Measurements from ENCODE around the gene F5. TPM values are rescaled to one million over a fixed set of nuclear protein-coding genes. Genes with fewer than 3 reads are reported as not detected.
A peak's percentile ranks its signal among the peaks of the same experiment; 100 is the strongest.

F5 gene
- total RNA-seq, 1 experiment from 2014 or later: not detected

- Histone ChIP-seq H3K27me3 (ENCODE audit: control insufficient read depth, insufficient read depth, low read length) (no peaks in the 10 kb centered on the region; the same call in 1 of the 2 replicates), H3K36me3 (replicated peaks; ENCODE audit: control insufficient read depth, insufficient read depth, low read length) (no peaks in the 10 kb centered on the region), H3K4me3 (ENCODE audit: insufficient read depth, low read depth, low read length) (no peak overlapping the region)
- DNase-seq: no peak
Measured at GRCh38 chr1:169576241-169576934, 9.9 kb downstream of the F5 start.

- no peaks in the 10 kb centered on the region for H3K36me3 ChIP-seq (replicated peaks; ENCODE audit: control insufficient read depth, insufficient read depth, low read length)
- DNase-seq: no peak
Measured at GRCh38 chr1:169574336-169574735, 11.9 kb downstream of the F5 start.

DNA sequence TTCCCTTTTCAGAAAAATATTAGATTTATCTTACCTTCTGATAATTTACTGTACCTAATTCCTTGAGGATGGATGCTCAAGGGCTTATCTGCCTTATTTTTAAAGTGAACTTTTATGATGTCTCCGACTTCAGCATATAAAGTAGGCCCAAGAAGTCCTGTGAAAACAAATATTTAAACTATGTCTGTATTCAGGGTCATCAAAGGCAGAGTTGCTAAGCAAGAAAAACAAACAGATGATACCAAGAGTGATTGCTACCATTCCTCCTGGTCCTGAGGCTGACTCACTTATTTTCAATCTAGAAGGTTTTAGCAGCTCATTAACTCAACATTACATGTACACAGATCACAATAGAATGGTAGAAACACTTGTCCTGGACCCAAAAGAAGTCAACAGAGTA lies 14.1 kb downstream of the F5 start:
- no peak overlapping the region for H3K4me3 ChIP-seq (ENCODE audit: insufficient read depth, low read depth, low read length)
- H3K36me3 ChIP-seq (replicated peaks; ENCODE audit: control insufficient read depth, insufficient read depth, low read length): no peaks in the 10 kb centered on the region
- no peak for DNase-seq
- no peaks in the 10 kb centered on the region for H3K27me3 ChIP-seq (ENCODE audit: control insufficient read depth, insufficient read depth, low read length)

More at GRCh38 chr1:169574336-169574735, 11.9 kb downstream of the F5 start:
- no peaks in the 10 kb centered on the region; the same call in 1 of the 2 replicates for H3K27me3 ChIP-seq (ENCODE audit: control insufficient read depth, insufficient read depth, low read length)
- no peak overlapping the region for H3K4me3 ChIP-seq (ENCODE audit: insufficient read depth, low read depth, low read length)

DNA sequence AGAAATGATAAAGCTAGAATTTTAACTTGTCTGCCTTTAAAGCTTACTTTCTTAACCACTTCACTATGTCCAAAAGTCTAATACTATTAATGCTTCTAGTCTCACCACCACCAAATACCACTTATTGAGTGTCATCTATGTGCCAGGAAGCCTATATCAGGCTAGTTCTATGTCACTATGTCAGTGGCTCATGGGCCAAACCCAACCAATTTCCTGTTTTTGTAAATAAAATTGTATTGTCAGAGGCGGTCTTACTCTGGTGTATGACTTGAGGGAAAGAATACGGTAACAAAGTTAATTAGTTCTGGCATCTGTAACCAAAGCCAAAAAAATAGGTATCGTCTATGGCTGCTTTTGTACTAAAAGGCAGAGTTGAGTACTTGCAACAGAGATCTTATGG lies 14.8 kb downstream of the F5 start:
- Histone ChIP-seq H3K36me3 (replicated peaks; ENCODE audit: control insufficient read depth, insufficient read depth, low read length) (no peaks in the 10 kb centered on the region), H3K27me3 (ENCODE audit: control insufficient read depth, insufficient read depth, low read length) (no peaks in the 10 kb centered on the region), H3K4me3 (ENCODE audit: insufficient read depth, low read depth, low read length) (no peak overlapping the region)
- no peak for DNase-seq

GRCh38 chr1:169570172-169570574 lies 16.1 kb downstream of the F5 start:
- no peak overlapping the region for H3K4me3 ChIP-seq (ENCODE audit: insufficient read depth, low read depth, low read length)
- DNase-seq: no peak
- no peaks in the 10 kb centered on the region for H3K36me3 ChIP-seq (replicated peaks; ENCODE audit: control insufficient read depth, insufficient read depth, low read length)
- no peaks in the 10 kb centered on the region for H3K27me3 ChIP-seq (ENCODE audit: control insufficient read depth, insufficient read depth, low read length)

GRCh38 chr1:169568497-169568896 lies 17.8 kb downstream of the F5 start:
- Histone ChIP-seq H3K36me3 (replicated peaks; ENCODE audit: control insufficient read depth, insufficient read depth, low read length) (no peaks in the 10 kb centered on the region), H3K4me3 (ENCODE audit: insufficient read depth, low read depth, low read length) (no peak overlapping the region), H3K27me3 (ENCODE audit: control insufficient read depth, insufficient read depth, low read length) (no peaks in the 10 kb centered on the region)
- DNase-seq: no peak

DNA sequence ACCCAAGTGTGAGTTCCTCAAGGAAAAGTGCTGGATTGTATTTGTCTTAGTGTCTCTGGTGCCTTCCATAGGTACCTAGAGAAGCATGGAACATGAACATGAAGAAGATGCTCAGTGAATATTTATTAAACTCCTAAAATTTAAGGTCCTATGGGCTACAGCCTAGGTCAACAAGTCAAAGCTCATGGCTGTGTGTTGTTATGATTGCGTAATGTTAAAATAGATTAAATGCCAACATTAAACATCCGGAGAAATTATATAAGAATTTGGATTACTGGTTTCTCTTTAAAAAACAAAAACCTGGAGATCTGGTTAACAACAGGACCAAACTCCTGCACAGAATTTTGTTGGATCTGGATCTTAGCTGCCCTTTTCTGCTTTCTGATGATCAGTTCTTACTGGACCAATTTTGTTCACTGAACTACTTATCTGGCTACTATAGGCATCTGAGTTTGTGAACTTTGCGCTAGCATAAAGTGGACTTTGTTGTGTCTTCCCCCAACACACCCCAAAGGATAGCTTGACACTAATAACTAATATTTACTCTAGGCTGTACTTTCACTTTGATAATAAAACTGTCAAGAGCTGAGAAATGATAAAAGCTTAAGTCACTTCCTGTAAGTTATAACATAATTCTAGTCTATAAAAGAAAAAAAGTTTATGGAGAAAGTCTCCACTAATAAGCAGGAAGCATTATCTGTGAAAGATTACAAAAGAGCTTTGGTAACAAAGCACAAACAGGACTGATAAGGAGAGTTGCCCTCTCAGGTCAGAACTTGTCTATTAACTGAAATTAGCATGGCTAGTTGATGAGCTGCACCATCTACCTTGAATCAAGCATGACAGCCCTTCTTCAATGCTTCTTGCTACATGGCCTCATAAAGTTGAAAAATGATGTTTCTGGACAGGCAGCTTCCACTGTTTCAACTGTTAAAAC lies 20.7 kb downstream of the F5 start:
- Histone ChIP-seq H3K36me3 (replicated peaks; ENCODE audit: control insufficient read depth, insufficient read depth, low read length) (no peaks in the 10 kb centered on the region), H3K27me3 (ENCODE audit: control insufficient read depth, insufficient read depth, low read length) (no peaks in the 10 kb centered on the region), H3K4me3 (ENCODE audit: insufficient read depth, low read depth, low read length) (no peak overlapping the region)
- DNase-seq: no peak

DNA sequence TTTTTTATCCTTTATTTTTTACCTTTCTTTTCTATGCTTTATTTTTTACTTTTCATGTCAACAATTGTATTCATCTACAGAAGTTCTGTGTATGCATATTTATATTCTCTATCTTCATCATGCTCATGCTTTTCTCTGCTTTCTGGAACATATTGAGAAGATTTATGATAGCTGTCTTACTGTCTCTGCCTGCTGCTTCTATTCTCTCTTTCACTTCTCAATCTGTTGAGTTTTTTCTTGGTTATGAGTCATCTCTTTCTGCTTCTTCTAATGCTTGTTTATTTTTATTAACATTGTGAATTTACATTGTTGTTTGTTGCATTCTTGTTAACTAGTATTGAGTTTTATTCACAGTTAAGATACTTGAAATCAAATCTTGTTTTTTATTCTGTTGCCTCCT lies 22.6 kb downstream of the F5 start:
- no peaks in the 10 kb centered on the region for H3K36me3 ChIP-seq (replicated peaks; ENCODE audit: control insufficient read depth, insufficient read depth, low read length)
- DNase-seq: no peak
- H3K27me3 ChIP-seq (ENCODE audit: control insufficient read depth, insufficient read depth, low read length): no peaks in the 10 kb centered on the region
- H3K4me3 ChIP-seq (ENCODE audit: insufficient read depth, low read depth, low read length): no peak overlapping the region

- Histone ChIP-seq H3K36me3 (replicated peaks; ENCODE audit: control insufficient read depth, insufficient read depth, low read length) (no peaks in the 10 kb centered on the region), H3K27me3 (ENCODE audit: control insufficient read depth, insufficient read depth, low read length) (no peaks in the 10 kb centered on the region), H3K4me3 (ENCODE audit: insufficient read depth, low read depth, low read length) (no peak overlapping the region)
- no peak for DNase-seq
Measured at GRCh38 chr1:169563019-169563615, 23.2 kb downstream of the F5 start.

DNA sequence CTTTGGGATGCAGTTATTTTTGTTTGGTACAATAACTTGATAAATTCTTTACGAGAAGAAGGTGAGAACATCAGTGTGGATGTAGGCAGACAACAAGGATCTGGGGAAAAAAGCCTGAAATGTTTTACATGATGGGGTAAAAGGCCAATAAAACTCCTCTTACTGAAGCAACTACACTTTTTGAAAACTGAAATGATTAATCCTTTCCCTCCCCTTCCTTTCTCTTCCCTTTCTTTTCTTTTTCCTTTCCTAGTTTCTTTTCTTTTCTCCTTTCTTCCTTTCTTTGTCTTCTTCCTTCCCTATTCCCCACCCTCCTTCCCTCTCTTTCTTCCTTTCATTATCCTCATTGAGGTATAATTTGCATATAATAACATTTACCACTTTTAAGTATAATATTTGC lies 24.6 kb downstream of the F5 start:
- DNase-seq: no peak
- Histone ChIP-seq H3K36me3 (replicated peaks; ENCODE audit: control insufficient read depth, insufficient read depth, low read length) (no peaks in the 10 kb centered on the region), H3K4me3 (ENCODE audit: insufficient read depth, low read depth, low read length) (no peak overlapping the region), H3K27me3 (ENCODE audit: control insufficient read depth, insufficient read depth, low read length) (no peaks in the 10 kb centered on the region)

DNA sequence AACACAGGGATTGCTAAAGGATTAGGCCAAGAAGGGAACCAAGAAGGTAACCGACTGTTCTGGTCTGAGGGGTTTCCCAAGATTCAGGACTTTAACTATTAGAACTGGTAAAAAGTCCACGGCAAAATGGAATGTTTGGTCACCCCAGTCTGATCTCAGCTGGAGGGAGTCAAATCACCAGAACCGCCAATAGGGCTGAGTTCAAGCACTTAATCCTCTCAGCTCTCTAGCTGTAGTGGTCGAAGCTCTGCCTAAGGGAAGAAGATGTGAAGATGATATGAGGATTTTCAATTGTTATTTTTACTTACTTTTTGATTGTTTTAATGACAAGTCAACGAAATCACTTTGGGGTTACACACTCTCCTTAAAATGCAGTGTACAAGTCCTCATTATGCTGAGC lies 29.1 kb downstream of the F5 start:
- Histone ChIP-seq H3K4me3 (ENCODE audit: insufficient read depth, low read depth, low read length) (no peak overlapping the region), H3K36me3 (replicated peaks; ENCODE audit: control insufficient read depth, insufficient read depth, low read length) (no peaks in the 10 kb centered on the region), H3K27me3 (ENCODE audit: control insufficient read depth, insufficient read depth, low read length) (no peaks in the 10 kb centered on the region)
- no peak for DNase-seq

DNA sequence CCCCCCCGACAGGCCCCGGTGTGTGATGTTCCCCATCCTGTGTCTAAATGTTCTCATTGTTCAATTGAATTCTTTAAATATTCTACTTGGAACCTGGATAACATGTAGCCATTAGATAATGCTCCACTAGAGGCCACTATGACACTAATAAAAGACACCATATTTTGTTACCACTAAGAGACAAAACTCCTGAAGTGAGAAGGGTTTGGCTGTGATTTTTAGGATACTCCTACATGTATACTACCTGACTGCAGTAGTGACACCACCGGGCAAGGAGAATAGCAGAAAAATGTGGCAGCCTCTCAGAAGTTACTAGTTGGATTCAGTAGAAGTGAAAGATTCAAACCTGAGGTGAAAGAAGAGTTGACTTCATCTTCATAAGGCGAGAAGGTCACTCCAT lies 36.0 kb downstream of the F5 start:
- H3K27me3 ChIP-seq (ENCODE audit: control insufficient read depth, insufficient read depth, low read length): no peaks in the 10 kb centered on the region; the same call in 1 of the 2 replicates
- DNase-seq: peak; percentile 45
- H3K36me3 ChIP-seq (replicated peaks; ENCODE audit: control insufficient read depth, insufficient read depth, low read length): no peaks in the 10 kb centered on the region
- H3K4me3 ChIP-seq (ENCODE audit: insufficient read depth, low read depth, low read length): no peak overlapping the region

DNA sequence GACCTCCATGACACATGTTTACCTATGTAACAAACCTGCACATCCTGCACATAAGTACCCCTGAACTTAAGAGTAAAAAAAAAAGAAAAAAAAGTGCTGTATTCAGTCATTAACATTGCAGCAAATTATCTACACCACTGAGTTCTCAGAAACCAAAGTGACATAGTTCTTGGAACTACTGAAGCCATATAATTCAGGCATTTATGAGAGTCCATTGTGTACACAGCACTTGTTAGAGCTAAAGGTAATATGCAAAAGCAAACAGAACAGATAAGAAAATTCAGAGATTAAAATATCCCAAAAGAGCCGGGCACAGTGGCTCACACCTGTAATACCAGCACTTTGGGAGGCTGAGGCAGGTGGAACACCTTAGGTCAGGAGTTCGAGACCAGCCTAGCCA lies 38.0 kb downstream of the F5 start:
- Histone ChIP-seq H3K27me3 (ENCODE audit: control insufficient read depth, insufficient read depth, low read length) (no peaks in the 10 kb centered on the region; the same call in 1 of the 2 replicates), H3K4me3 (ENCODE audit: insufficient read depth, low read depth, low read length) (no peak overlapping the region), H3K36me3 (replicated peaks; ENCODE audit: control insufficient read depth, insufficient read depth, low read length) (no peaks in the 10 kb centered on the region)
- no peak for DNase-seq

- Histone ChIP-seq H3K27me3 (ENCODE audit: control insufficient read depth, insufficient read depth, low read length) (no peaks in the 10 kb centered on the region; the same call in 1 of the 2 replicates), H3K4me3 (ENCODE audit: insufficient read depth, low read depth, low read length) (no peak overlapping the region), H3K36me3 (replicated peaks; ENCODE audit: control insufficient read depth, insufficient read depth, low read length) (no peaks in the 10 kb centered on the region)
- DNase-seq: peak; percentile 13
Measured at GRCh38 chr1:169546087-169546995, 39.9 kb downstream of the F5 start.
